Astrocyte (in vitro differentiated cells and primary cell): Measurements from ENCODE around the gene CYGB.

Experiments used
- EZH2 ChIP-seq: IDR thresholded peaks from 2 replicates; pipeline ENCODE4 v1.6.1; 2012; ENCODE audit warnings: mild to moderate bottlenecking, low read length, inconsistent platforms; ENCODE audit not compliant: insufficient read depth
- TF ChIP-seq, protein P1 (sequence below): IDR thresholded peaks from 2 replicates; pipeline ENCODE4 v1.5.1; 2011; ENCODE audit warnings: low read depth, mild to moderate bottlenecking, inconsistent platforms, low read length, moderate library complexity; ENCODE audit not compliant: insufficient read depth

- TF ChIP-seq, protein P1, sequence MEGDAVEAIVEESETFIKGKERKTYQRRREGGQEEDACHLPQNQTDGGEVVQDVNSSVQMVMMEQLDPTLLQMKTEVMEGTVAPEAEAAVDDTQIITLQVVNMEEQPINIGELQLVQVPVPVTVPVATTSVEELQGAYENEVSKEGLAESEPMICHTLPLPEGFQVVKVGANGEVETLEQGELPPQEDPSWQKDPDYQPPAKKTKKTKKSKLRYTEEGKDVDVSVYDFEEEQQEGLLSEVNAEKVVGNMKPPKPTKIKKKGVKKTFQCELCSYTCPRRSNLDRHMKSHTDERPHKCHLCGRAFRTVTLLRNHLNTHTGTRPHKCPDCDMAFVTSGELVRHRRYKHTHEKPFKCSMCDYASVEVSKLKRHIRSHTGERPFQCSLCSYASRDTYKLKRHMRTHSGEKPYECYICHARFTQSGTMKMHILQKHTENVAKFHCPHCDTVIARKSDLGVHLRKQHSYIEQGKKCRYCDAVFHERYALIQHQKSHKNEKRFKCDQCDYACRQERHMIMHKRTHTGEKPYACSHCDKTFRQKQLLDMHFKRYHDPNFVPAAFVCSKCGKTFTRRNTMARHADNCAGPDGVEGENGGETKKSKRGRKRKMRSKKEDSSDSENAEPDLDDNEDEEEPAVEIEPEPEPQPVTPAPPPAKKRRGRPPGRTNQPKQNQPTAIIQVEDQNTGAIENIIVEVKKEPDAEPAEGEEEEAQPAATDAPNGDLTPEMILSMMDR = no peak
- TF ChIP-seq EZH2 = no peak
Measured at GRCh38 chr17:76578376-76578775, 40.9 kb upstream of the CYGB start.
